Upper lobe of left lung (tissue), 4 donors: ENCODE measurements around the gene LOC128125822.
"Not testable (repeated sequence)": the region's sequence is repeated elsewhere in the genome, so short reads cannot be mapped to it uniquely, and the experiment has no call there.

Source experiments
- EP300 ChIP-seq, 4 donors: sonication (generic); formaldehyde crosslinking; IDR thresholded peaks; one replicate each; pipeline ENCODE4 v1.5.1; 2017; ENCODE audit warnings: antibody characterized with exemption in 4 of 4, control low read depth in 2 of 4
- TF ChIP-seq, protein P1 (sequence below), 6 experiments: fragments of 450-650 bp in 4 of 6; fragments of 200-600 bp in 2 of 6; sonication (generic) in 2 of 6; IDR thresholded peaks; one replicate each; pipeline ENCODE4 v1.5.1; 2016 to 2019; ENCODE audit warnings: antibody characterized with exemption in 6 of 6

DNA sequence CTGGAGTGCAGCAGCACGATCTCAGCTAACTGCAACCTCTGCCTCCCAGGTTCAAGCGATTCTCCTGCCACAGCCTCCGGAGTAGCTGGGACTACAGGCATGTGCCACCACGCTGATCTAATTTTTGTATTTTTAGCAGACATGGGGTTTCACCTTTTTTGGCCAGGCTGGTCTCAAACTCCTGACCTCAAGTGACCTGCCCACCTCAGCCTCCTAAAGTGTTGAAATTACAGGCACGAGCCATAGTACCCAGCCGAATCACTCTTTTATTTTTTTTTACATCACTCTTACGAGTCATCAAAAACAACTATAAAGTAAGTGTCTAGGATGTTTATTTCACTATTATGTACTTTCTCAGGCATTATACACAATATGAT lies 49.4 kb upstream of the LOC128125822 start:
- not testable (repeated sequence) for TF ChIP-seq EP300 (IDR thresholded peaks at IDR 0.05)
- TF ChIP-seq, protein P1, sequence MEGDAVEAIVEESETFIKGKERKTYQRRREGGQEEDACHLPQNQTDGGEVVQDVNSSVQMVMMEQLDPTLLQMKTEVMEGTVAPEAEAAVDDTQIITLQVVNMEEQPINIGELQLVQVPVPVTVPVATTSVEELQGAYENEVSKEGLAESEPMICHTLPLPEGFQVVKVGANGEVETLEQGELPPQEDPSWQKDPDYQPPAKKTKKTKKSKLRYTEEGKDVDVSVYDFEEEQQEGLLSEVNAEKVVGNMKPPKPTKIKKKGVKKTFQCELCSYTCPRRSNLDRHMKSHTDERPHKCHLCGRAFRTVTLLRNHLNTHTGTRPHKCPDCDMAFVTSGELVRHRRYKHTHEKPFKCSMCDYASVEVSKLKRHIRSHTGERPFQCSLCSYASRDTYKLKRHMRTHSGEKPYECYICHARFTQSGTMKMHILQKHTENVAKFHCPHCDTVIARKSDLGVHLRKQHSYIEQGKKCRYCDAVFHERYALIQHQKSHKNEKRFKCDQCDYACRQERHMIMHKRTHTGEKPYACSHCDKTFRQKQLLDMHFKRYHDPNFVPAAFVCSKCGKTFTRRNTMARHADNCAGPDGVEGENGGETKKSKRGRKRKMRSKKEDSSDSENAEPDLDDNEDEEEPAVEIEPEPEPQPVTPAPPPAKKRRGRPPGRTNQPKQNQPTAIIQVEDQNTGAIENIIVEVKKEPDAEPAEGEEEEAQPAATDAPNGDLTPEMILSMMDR (IDR thresholded peaks at IDR 0.05): not testable (repeated sequence)
